ENCODE data around the gene LRRC74B. TPM values are rescaled to one million over a fixed set of nuclear protein-coding genes. Genes with fewer than 3 reads are reported as not detected.
"Not testable (repeated sequence)": the region's sequence is repeated elsewhere in the genome, so short reads cannot be mapped to it uniquely, and the experiment has no call there.

Gene LRRC74B
- total RNA-seq, 1 experiment from 2014 or later, result not detected

GRCh38 chr22:21032037-21032867, 13.5 kb upstream of the LRRC74B start, which contains the start of gene SLC7A4:
Gene SLC7A4 (minus strand): TSS chr22:21032561. CDS start chr22:21031812, 749 bp downstream.
- no peak for DNase-seq (ENCODE audit: low read depth)

GRCh38 chr22:21032868-21033688, 12.7 kb upstream of the LRRC74B start:
- no peak for DNase-seq (ENCODE audit: low read depth)

GRCh38 chr22:21033895-21034294, 11.9 kb upstream of the LRRC74B start:
- DNase-seq (ENCODE audit: low read depth), result no peak

GRCh38 chr22:21034989-21035388, 10.8 kb upstream of the LRRC74B start:
- DNase-seq (ENCODE audit: low read depth), result no peak

GRCh38 chr22:21038405-21038804, 7.3 kb upstream of the LRRC74B start:
- DNase-seq (ENCODE audit: low read depth), result peak; percentile 56

GRCh38 chr22:21039158-21039557, 6.6 kb upstream of the LRRC74B start:
- DNase-seq (ENCODE audit: low read depth), result not testable (repeated sequence)

- peak; percentile 76 for DNase-seq (ENCODE audit: low read depth)
Measured at GRCh38 chr22:21041937-21042336, 3.8 kb upstream of the LRRC74B start.

GRCh38 chr22:21042978-21043859, 2.5 kb upstream of the LRRC74B start:
- peak; percentile 60 for DNase-seq (ENCODE audit: low read depth)

- no peak for DNase-seq (ENCODE audit: low read depth)
Measured at GRCh38 chr22:21043860-21044535, 1.7 kb upstream of the LRRC74B start.

- DNase-seq (ENCODE audit: low read depth), result peak; percentile 80
Measured at GRCh38 chr22:21044931-21045584, 688 bp upstream of the LRRC74B start.

- no peak for DNase-seq (ENCODE audit: low read depth)
Measured at GRCh38 chr22:21047035-21047661, 1.4 kb downstream of the LRRC74B start.

- no peak for DNase-seq (ENCODE audit: low read depth)
Measured at GRCh38 chr22:21047730-21048129, 2.0 kb downstream of the LRRC74B start.

- not testable (repeated sequence) for DNase-seq (ENCODE audit: low read depth)
Measured at GRCh38 chr22:21048448-21048847, 2.7 kb downstream of the LRRC74B start.

GRCh38 chr22:21048965-21049364, 3.2 kb downstream of the LRRC74B start:
- DNase-seq (ENCODE audit: low read depth), result not testable (repeated sequence)

GRCh38 chr22:21051145-21051830, 5.5 kb downstream of the LRRC74B start:
- no peak for DNase-seq (ENCODE audit: low read depth)

- DNase-seq (ENCODE audit: low read depth), result peak; percentile 21
Measured at GRCh38 chr22:21051831-21052400, 6.2 kb downstream of the LRRC74B start.

GRCh38 chr22:21052715-21053459, 7.1 kb downstream of the LRRC74B start:
- DNase-seq (ENCODE audit: low read depth), result no peak

- DNase-seq (ENCODE audit: low read depth), result no peak
Measured at GRCh38 chr22:21054046-21054713, 8.4 kb downstream of the LRRC74B start.
